SK-N-SH (cell line): ENCODE data around the gene UGP2. TPM values are rescaled to one million over a fixed set of nuclear protein-coding genes. Genes with fewer than 3 reads are reported as not detected.

ENCODE experiments used
- CTCF ChIA-PET: fragments of 300-600, 350-600 bp; formaldehyde crosslinking; extraction: SDS; loops from one replicate; lab custom pipeline; 2021; lab: Yijun Ruan, JAX
- POLR2A ChIA-PET: fragments of 350-600 bp; sonication (Branson Sonifier 250); formaldehyde crosslinking; extraction: SDS; loops from one replicate; lab custom pipeline; 2020; ENCODE audit warnings: antibody characterized with exemption, inconsistent platforms; lab: Yijun Ruan, JAX
- DNase-seq: peaks from one replicate; pipeline ENCODE4 v3.0.0; 2012
- H2AFZ ChIP-seq: fragments of 200-600 bp; sonication (generic); 2 replicates; pipeline ENCODE4 v1.8.1; 2016; ENCODE audit warnings: antibody characterized with exemption, mild to moderate bottlenecking, low read depth
- H3F3A ChIP-seq: fragments of 200-600 bp; sonication (generic); replicated peaks from 2 replicates; pipeline ENCODE3; 2016; ENCODE audit warnings: antibody characterized with exemption, mild to moderate bottlenecking; ENCODE audit not compliant: insufficient read depth
- H3K27ac ChIP-seq, 2 experiments: fragments of 200-500 bp in 1 of 2; fragments of 200-600 bp in 1 of 2; sonication (Bioruptor generic) in 1 of 2; sonication (generic), shearing (Covaris generic) in 1 of 2; 2 replicates each; pipeline versions ENCODE4 v1.5.1 to v1.6.1; 2014 to 2016; ENCODE audit warnings: low read depth in 2 of 2, inconsistent platforms in 1 of 2, low read length in 1 of 2, mild to moderate bottlenecking in 1 of 2, mixed read lengths in 1 of 2
- H3K27me3 ChIP-seq: fragments of 200-600 bp; sonication (generic), shearing (Covaris generic); 2 replicates; pipeline ENCODE4 v1.6.1; 2016; ENCODE audit warnings: mixed run types; ENCODE audit not compliant: insufficient read depth
- H3K36me3 ChIP-seq, 2 experiments: fragments of 200-500 bp in 1 of 2; fragments of 200-600 bp in 1 of 2; sonication (Bioruptor generic) in 1 of 2; sonication (generic) in 1 of 2; replicated peaks in 1 of 2; 2 replicates each; pipeline versions ENCODE3 to v1.5.1; 2014 to 2016; ENCODE audit warnings: low read length in 1 of 2, mild to moderate bottlenecking in 1 of 2; ENCODE audit not compliant: insufficient read depth in 2 of 2, control insufficient read depth in 1 of 2
- H3K4me1 ChIP-seq, 2 experiments: fragments of 200-500 bp in 1 of 2; fragments of 200-600 bp in 1 of 2; sonication (Bioruptor generic) in 1 of 2; sonication (generic), shearing (Covaris generic) in 1 of 2; 2 replicates each; pipeline versions ENCODE4 v1.5.1 to v1.6.1; 2014 to 2016; ENCODE audit warnings: low read depth in 1 of 2, low read length in 1 of 2, mixed run types in 1 of 2; ENCODE audit not compliant: insufficient read depth in 2 of 2, control insufficient read depth in 1 of 2
- H3K4me2 ChIP-seq: fragments of 200-600 bp; sonication (generic), shearing (Covaris generic); 2 replicates; pipeline ENCODE4 v1.6.1; 2017; ENCODE audit warnings: mixed run types
- H3K4me3 ChIP-seq, 2 experiments: fragments of 200-500 bp in 1 of 2; fragments of 200-600 bp in 1 of 2; sonication (Bioruptor generic) in 1 of 2; sonication (generic), shearing (Covaris generic) in 1 of 2; 2 replicates each; pipeline versions ENCODE4 v1.5.1 to v1.8.1; 2014 to 2016; ENCODE audit warnings: low read depth in 2 of 2, inconsistent platforms in 1 of 2, low read length in 1 of 2, mild to moderate bottlenecking in 1 of 2, mixed read lengths in 1 of 2, moderate library complexity in 1 of 2
- H3K79me2 ChIP-seq: fragments of 200-600 bp; sonication (generic); 2 replicates; pipeline ENCODE4 v1.8.1; 2017; ENCODE audit warnings: mild to moderate bottlenecking; ENCODE audit not compliant: insufficient read depth
- H3K9ac ChIP-seq: fragments of 200-600 bp; sonication (generic); 2 replicates; pipeline ENCODE4 v1.6.1; 2017; ENCODE audit warnings: mixed run types
- H3K9me2 ChIP-seq: fragments of 200-600 bp; sonication (generic); 2 replicates; pipeline ENCODE4 v1.6.1; 2017; ENCODE audit warnings: mixed run types
- H3K9me3 ChIP-seq: fragments of 200-600 bp; sonication (generic); 2 replicates; pipeline ENCODE4 v1.6.1; 2017; ENCODE audit warnings: mixed run types, mild to moderate bottlenecking, moderate library complexity
- H4K20me1 ChIP-seq: fragments of 200-600 bp; sonication (generic); 2 replicates; pipeline ENCODE4 v1.6.1; 2017; ENCODE audit warnings: mild to moderate bottlenecking, mixed run types; ENCODE audit not compliant: insufficient read depth
- CTCF ChIP-seq: fragments of 200-600 bp; sonication (generic); IDR thresholded peaks from 2 replicates; pipeline ENCODE4 v1.6.1; 2017; ENCODE audit warnings: antibody characterized with exemption, mild to moderate bottlenecking, moderate library complexity
- ELF1 ChIP-seq: IDR thresholded peaks from 2 replicates; pipeline ENCODE4 v1.4.0; 2012
- FOXJ3 ChIP-seq: sonication (generic); formaldehyde crosslinking; IDR thresholded peaks from 2 replicates; pipeline ENCODE4 v1.5.1; 2020; ENCODE audit warnings: mild to moderate bottlenecking, missing genetic modification reagents
- FOXM1 ChIP-seq: IDR thresholded peaks from 2 replicates; pipeline ENCODE4 v1.4.0; 2012; ENCODE audit warnings: low read depth, mild to moderate bottlenecking
- GABPA ChIP-seq: IDR thresholded peaks from 2 replicates; pipeline ENCODE4 v1.4.0; 2012; ENCODE audit warnings: low read depth, mild to moderate bottlenecking
- GATA2 ChIP-seq: sonication (generic); formaldehyde crosslinking; IDR thresholded peaks from 2 replicates; pipeline ENCODE4 v1.5.0; 2020; ENCODE audit warnings: mild to moderate bottlenecking, missing genetic modification reagents
- IRF3 ChIP-seq: fragments of 150-350 bp; IDR thresholded peaks from 2 replicates; pipeline ENCODE4 v1.6.1; 2016; ENCODE audit warnings: mild to moderate bottlenecking, low read depth, low read length
- MEF2A ChIP-seq: IDR thresholded peaks from 2 replicates; pipeline ENCODE4 v1.4.0; 2012; ENCODE audit warnings: low read depth, borderline replicate concordance
- MXI1 ChIP-seq: IDR thresholded peaks from 2 replicates; pipeline ENCODE4 v1.6.1; 2012; ENCODE audit warnings: mild to moderate bottlenecking, low read depth, low read length, improper control_type of control experiment
- NFIC ChIP-seq: IDR thresholded peaks from 2 replicates; pipeline ENCODE4 v1.4.0; 2012; ENCODE audit warnings: borderline replicate concordance
- NRF1 ChIP-seq: IDR thresholded peaks from 2 replicates; pipeline ENCODE4 v1.6.1; 2012; ENCODE audit warnings: low read depth, mild to moderate bottlenecking, low read length
- PBX3 ChIP-seq: IDR thresholded peaks from 2 replicates; pipeline ENCODE4; 2012
- RCOR1 ChIP-seq: fragments of 150-350 bp; IDR thresholded peaks from 2 replicates; pipeline ENCODE4 v1.6.1; 2017; ENCODE audit warnings: antibody characterized with exemption, low read length
- RXRA ChIP-seq: IDR thresholded peaks from 2 replicates; pipeline ENCODE4 v1.4.0; 2012; ENCODE audit warnings: low read depth, mild to moderate bottlenecking, borderline replicate concordance
- TAF1 ChIP-seq: IDR thresholded peaks from 2 replicates; pipeline ENCODE4 v1.6.1; 2012; ENCODE audit warnings: low read depth, mild to moderate bottlenecking, low read length, moderate library complexity, borderline replicate concordance
- TCF12 ChIP-seq: IDR thresholded peaks from 2 replicates; pipeline ENCODE4 v1.4.0; 2012
- YY1 ChIP-seq: IDR thresholded peaks from 2 replicates; pipeline ENCODE4 v1.4.0; 2012; ENCODE audit warnings: low read depth, mild to moderate bottlenecking
- ZBTB33 ChIP-seq: IDR thresholded peaks from 2 replicates; pipeline ENCODE4 v1.4.0; 2012; ENCODE audit warnings: low read depth, borderline replicate concordance
- WGBS: methylation state at CpG from one replicate; pipeline ENCODE4 v1.1.6; 2017; ENCODE audit warnings: low lambda C conversion rate; 5-methylcytosine and 5-hydroxymethylcytosine counted together
- polyA plus RNA-seq, 3 experiments: library from polyadenylated mRNA; depleted of rRNA; stranded (reverse); fragments of >200 nt; gene quantifications; 2 replicates each; pipeline ENCODE4 v1.2.3, GENCODE V29; 2012

Gene UGP2
- polyA plus RNA-seq, 1 of the 3 experiments (the other 2 are of a cell fraction) = 30.1 TPM

- 94% methylated on average over 4 of the region's 4 CpGs for WGBS
These were observed 12.0 kb downstream of the UGP2 start for GRCh38 chr2:63853527-63854310.

More at GRCh38 chr2:63853527-63854310, 12.0 kb downstream of the UGP2 start:
- Histone ChIP-seq H3K4me3 (no peak overlapping the region), H3K9me3 (no peaks in the 10 kb centered on the region), H3K4me1 (peaks cover 0 to 19% of the 10 kb centered on the region in 2 experiments), H3K9me2 (no peaks in the 10 kb centered on the region), H3K27me3 (no peaks in the 10 kb centered on the region), H2AFZ (no peak overlapping the region), H3K4me2 (no peak overlapping the region), H3K27ac (no peak overlapping the region), H3K9ac (no peak overlapping the region), H3F3A (peaks cover 9% of the 10 kb centered on the region), H4K20me1 (peaks cover 33% of the 10 kb centered on the region; the same call in 1 of the 2 replicates), H3K79me2 (peaks cover 92% of the 10 kb centered on the region), H3K36me3 (peaks cover 16 to 22% of the 10 kb centered on the region in 2 experiments)
- no peak for DNase-seq
- ChIA-PET POLR2A (interaction anchor here (1.0 kb wide), 1 partner anchor 12 kb away, joined by 4 read pairs; the partner anchor contains the start of gene UGP2), CTCF (interaction anchor here (1.4 kb wide), 1 partner anchor 154 kb away, joined by 6 read pairs; no protein-coding TSS in a partner anchor)
- no peak for TF ChIP-seq ZBTB33
- TF ChIP-seq CTCF = no peak
- TF ChIP-seq MXI1 = no peak
- TF ChIP-seq YY1 = no peak
- TF ChIP-seq TAF1 = no peak
- TF ChIP-seq NRF1 = no peak
- TF ChIP-seq NFIC = no peak
- no peak for TF ChIP-seq FOXM1
- no peak for TF ChIP-seq MEF2A
- no peak for TF ChIP-seq ELF1
- no peak for TF ChIP-seq PBX3
- no peak for TF ChIP-seq RCOR1
- no peak for TF ChIP-seq TCF12
- no peak for TF ChIP-seq IRF3
- no peak for TF ChIP-seq GATA2 (CRISPR knock-in tag)
- no peak for TF ChIP-seq FOXJ3 (CRISPR knock-in tag)
- TF ChIP-seq GABPA = no peak
- TF ChIP-seq RXRA = no peak
